Amygdala (tissue), 56 donors: ENCODE measurements around the gene PCDHGA9.
"Not testable (repeated sequence)": the region's sequence is repeated elsewhere in the genome, so short reads cannot be mapped to it uniquely, and the experiment has no call there.

Experiments used
- DNase-seq, 56 donors: peaks; one replicate each; lab custom pipeline; 2025; lab: John Stamatoyannopoulos, UW

Gene PCDHGA9

DNA sequence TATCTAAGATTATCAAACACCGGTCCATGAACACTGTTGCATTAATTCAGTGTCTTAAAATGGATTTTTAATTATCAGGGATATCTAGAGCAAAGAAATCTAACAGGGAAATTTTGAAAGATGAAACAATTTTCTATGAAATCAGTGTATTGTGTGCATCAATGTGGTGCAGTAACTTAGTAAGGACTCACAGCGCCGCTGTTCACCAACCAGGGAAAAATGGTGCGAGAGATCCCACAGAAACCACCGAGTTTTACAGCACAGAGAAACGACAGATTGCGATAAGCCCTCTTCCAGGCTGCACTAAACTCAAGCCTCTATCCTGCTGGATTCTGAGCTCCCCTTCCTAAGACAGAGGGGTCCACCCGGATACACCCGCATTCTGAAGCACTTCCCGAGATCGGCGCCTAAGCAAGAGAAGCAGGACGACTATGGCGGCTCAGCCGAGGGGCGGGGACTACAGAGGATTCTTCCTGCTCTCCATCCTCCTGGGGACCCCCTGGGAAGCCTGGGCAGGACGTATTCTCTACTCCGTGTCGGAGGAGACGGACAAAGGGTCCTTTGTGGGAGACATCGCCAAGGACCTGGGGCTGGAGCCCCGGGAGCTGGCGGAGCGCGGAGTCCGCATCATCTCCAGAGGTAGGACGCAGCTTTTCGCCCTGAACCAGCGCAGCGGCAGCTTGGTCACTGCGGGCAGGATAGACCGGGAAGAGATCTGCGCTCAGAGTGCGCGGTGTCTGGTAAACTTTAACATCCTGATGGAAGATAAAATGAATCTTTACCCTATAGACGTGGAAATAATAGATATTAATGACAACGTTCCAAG, 19.9 kb upstream of the PCDHGA9 start, which contains the start of gene PCDHGA7:
Gene PCDHGA7 (plus strand): TSS at position 274 of the 826 bp plus-strand sequence. CDS start 158 bp downstream, at position 432.
- no peak for DNase-seq

DNA sequence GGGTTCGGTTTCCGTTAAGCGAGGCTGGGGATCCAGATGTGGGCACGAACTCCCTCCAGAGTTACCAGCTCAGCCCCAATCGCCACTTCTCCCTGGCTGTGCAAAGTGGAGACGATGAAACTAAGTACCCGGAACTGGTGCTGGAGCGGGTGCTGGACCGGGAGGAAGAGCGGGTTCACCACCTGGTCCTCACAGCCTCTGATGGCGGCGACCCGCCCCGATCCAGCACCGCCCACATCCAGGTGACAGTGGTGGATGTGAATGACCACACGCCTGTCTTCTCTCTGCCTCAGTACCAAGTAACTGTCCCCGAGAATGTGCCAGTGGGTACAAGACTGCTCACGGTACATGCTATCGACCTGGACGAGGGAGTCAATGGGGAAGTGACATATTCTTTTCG, 19.2 kb upstream of the PCDHGA9 start:
- DNase-seq = no peak

DNA sequence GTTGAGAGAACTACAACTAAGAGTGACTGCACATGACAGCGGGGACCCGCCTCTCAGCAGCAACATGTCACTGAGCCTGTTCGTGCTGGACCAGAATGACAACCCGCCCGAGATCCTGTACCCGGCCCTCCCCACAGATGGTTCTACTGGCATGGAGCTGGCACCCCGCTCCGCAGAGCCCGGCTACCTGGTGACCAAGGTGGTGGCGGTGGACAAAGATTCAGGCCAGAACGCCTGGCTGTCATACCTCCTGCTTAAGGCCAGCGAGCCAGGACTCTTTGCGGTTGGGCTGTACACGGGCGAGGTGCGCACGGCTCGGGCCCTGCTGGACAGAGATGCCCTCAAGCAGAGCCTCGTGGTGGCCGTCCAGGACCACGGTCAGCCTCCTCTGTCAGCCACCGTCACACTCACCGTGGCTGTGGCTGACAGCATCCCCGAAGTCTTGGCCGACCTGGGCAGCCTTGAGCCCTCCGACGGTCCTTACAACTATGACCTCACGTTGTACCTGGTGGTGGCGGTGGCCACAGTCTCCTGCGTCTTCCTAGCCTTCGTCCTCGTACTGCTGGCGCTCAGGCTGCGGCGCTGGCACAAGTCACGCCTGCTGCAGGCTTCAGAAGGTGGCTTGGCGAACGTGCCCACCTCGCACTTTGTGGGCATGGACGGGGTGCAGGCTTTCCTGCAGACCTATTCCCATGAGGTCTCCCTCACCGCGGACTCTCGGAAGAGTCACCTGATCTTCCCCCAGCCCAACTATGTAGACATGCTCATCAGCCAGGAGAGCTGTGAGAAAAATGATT, 17.9 kb upstream of the PCDHGA9 start:
- DNase-seq = no peak

DNA sequence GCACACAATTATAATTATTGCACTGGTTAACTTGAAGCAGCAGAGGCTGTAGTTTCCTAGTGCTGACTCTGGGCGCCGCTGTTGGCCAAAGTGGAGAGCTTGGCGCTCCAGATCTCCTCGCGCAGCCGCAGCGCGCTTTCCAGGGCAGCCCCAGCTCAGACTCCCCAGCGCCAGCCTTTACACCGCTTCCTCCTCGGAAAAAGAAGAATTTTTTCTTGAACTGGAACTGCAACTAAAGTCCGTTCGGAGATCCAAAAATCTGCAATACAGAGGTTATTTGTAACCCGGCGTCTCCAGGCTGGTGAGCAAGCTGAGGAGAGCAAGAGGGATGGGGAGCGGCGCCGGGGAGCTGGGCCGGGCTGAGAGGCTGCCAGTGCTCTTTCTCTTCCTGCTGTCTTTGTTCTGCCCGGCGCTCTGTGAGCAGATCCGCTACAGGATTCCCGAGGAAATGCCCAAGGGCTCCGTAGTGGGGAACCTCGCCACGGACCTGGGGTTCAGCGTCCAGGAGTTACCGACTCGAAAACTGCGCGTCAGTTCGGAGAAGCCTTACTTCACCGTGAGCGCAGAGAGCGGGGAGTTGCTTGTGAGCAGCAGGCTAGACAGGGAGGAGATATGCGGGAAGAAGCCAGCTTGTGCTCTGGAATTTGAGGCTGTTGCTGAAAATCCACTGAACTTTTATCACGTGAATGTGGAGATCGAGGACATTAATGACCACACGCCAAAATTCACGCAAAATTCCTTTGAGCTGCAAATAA, 14.8 kb upstream of the PCDHGA9 start, which contains the start of gene PCDHGB4:
Gene PCDHGB4 (plus strand): TSS at position 142 of the 755 bp plus-strand sequence. CDS start 187 bp downstream, at position 329.
- DNase-seq = not testable (repeated sequence)

DNA sequence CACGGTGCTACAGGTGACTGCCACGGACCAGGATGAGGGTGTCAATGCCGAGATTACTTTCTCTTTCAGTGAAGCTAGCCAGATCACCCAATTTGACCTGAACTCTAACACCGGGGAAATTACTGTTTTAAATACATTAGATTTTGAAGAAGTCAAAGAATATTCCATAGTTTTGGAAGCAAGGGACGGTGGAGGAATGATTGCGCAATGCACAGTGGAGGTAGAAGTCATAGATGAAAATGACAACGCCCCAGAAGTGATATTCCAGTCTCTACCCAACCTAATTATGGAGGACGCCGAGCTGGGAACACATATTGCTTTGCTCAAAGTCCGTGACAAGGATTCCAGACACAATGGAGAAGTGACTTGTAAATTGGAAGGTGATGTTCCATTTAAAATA, 13.9 kb upstream of the PCDHGA9 start:
- DNase-seq = no peak

DNA sequence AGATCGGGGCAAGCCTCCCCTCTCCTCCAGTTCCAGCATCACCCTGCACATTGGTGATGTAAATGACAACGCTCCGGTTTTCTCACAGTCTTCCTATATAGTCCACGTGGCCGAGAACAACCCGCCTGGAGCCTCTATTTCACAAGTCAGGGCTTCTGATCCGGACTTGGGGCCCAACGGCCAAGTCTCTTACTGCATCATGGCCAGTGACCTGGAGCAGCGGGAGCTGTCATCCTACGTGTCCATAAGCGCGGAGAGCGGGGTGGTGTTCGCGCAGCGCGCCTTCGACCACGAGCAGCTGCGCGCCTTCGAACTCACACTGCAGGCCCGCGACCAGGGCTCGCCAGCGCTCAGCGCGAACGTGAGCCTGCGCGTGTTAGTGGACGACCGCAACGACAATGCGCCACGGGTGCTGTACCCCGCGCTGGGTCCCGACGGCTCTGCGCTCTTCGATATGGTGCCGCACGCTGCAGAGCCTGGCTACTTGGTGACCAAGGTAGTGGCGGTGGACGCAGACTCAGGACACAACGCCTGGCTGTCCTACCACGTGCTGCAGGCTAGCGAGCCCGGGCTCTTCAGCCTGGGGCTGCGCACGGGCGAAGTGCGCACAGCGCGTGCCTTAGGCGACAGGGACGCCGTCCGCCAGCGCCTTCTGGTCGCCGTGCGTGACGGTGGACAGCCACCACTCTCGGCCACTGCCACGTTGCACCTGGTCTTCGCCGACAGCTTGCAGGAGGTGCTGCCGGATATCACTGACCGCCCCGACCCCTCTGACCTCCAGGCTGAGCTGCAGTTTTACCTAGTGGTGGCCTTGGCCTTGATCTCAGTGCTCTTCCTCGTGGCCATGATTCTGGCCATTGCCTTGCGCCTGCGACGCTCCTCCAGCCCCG, 13.2 kb upstream of the PCDHGA9 start:
- DNase-seq = peak in 1 of 56 donors; percentile 12

DNA sequence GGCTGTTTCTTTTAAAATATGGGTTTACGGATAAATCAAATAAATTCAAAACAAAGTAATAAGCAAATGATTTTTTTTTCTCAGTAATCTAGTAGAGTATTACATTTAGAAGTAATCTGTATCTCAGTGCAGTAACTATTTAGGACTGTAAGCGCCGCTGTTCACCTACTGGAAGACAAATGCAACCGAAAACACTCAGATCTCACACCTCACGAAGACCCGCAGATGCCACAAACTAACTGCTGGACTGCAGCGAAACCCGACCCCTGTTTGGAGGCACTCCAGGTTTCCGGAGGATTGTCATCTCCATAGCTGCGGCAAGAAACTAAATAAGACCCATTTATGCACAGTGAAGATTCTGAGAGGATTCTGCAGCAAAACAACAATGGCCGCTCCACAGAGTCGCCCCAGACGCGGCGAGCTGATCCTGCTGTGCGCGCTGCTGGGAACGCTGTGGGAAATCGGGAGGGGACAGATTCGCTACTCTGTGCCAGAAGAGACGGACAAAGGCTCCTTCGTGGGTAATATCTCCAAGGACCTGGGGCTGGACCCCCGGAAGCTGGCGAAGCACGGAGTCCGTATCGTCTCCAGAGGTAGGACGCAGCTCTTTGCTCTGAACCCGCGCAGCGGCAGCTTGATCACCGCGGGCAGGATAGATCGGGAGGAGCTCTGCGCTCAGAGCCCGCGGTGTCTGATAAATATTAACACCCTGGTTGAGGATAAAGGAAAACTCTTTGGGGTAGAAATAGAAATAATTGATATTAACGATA, 10.0 kb upstream of the PCDHGA9 start, which contains the start of gene PCDHGA8:
Gene PCDHGA8 (plus strand): TSS at position 205 of the 770 bp plus-strand sequence. CDS start 181 bp downstream, at position 386.
- no peak for DNase-seq

DNA sequence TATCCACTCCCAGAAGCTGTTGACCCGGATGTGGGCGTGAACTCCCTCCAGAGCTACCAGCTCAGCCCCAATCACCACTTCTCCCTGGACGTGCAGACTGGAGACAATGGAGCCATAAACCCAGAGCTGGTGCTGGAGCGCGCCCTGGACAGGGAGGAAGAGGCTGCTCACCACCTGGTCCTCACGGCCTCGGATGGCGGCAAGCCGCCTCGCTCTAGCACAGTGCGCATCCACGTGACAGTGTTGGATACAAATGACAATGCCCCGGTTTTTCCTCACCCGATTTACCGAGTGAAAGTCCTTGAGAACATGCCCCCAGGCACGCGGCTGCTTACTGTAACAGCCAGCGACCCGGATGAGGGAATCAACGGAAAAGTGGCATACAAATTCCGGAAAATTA, 9.3 kb upstream of the PCDHGA9 start:
- DNase-seq = no peak

DNA sequence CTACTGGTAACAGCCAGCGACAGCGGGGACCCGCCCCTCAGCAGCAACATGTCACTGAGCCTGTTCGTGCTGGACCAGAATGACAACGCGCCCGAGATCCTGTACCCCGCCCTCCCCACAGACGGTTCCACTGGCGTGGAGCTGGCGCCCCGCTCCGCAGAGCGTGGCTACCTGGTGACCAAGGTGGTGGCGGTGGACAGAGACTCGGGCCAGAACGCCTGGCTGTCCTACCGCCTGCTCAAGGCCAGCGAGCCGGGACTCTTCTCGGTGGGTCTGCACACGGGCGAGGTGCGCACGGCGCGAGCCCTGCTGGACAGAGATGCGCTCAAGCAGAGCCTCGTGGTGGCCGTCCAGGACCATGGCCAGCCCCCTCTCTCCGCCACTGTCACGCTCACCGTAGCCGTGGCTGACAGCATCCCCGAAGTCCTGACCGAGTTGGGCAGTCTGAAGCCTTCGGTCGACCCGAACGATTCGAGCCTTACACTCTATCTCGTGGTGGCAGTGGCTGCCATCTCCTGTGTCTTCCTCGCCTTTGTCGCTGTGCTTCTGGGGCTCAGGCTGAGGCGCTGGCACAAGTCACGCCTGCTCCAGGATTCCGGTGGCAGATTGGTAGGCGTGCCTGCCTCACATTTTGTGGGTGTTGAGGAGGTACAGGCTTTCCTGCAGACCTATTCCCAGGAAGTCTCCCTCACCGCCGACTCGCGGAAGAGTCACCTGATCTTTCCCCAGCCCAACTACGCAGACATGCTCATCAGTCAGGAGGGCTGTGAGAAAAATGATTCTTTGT, 8.0 kb upstream of the PCDHGA9 start:
- not testable (repeated sequence) for DNase-seq

DNA sequence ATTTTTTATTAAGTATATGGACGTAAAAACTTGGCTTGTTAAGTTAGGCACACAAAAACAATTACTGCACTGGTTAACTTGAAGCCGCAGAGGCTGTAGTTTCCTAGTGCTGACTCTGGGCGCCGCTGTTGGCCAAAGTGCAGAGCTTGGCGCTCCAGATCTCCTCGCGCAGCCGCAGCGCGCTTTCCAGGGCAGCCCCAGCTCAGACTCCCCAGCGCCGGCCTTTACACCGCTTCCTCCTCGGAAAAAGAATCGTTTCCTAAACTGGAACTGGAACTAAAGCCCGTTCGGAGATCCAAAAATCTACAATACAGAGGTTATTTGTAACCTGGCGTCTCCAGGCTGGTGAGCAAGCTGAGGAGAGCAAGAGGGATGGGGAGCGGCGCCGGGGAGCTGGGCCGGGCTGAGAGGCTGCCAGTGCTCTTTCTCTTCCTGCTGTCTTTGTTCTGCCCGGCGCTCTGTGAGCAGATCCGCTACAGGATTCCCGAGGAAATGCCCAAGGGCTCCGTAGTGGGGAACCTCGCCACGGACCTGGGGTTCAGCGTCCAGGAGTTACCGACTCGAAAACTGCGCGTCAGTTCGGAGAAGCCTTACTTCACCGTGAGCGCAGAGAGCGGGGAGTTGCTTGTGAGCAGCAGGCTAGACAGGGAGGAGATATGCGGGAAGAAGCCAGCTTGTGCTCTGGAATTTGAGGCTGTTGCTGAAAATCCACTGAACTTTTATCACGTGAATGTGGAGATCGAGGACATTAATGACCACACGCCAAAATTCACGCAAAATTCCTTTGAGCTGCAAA, 4.6 kb upstream of the PCDHGA9 start, which contains the start of gene PCDHGB5:
Gene PCDHGB5 (plus strand): TSS at position 192 of the 796 bp plus-strand sequence. CDS start 181 bp downstream, at position 373.
- DNase-seq = peak in 1 of 56 donors; percentile 17

DNA sequence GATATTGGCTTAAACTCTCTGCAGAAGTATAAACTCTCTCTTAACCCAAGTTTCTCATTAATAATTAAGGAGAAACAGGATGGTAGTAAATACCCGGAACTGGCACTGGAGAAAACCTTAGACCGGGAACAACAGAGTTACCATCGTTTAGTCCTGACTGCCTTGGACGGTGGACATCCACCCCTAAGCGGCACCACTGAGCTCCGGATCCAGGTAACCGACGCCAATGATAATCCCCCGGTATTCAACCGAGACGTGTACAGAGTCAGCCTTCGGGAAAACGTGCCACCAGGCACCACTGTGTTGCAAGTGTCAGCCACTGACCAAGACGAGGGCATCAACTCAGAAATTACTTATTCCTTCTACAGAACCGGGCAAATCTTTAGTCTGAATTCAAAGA, 4.0 kb upstream of the PCDHGA9 start:
- no peak for DNase-seq

DNA sequence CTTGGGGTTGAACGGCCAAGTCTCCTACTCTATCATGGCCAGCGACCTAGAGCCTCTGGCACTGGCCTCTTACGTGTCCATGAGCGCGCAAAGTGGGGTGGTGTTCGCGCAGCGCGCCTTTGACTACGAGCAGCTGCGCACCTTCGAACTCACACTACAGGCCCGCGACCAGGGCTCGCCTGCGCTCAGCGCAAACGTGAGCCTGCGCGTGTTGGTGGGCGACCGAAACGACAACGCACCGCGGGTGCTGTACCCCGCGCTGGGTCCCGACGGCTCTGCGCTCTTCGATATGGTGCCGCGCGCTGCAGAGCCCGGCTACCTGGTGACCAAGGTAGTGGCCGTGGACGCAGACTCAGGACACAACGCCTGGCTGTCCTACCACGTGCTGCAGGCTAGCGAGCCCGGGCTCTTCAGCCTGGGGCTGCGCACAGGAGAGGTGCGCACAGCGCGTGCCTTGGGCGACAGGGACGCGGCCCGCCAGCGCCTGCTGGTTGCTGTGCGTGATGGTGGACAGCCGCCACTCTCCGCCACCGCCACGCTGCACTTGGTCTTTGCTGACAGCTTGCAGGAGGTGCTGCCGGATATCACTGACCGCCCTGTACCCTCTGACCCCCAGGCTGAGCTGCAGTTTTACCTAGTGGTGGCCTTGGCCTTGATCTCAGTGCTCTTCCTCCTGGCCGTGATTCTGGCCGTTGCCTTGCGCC, 2.9 kb upstream of the PCDHGA9 start:
- DNase-seq = no peak

DNA sequence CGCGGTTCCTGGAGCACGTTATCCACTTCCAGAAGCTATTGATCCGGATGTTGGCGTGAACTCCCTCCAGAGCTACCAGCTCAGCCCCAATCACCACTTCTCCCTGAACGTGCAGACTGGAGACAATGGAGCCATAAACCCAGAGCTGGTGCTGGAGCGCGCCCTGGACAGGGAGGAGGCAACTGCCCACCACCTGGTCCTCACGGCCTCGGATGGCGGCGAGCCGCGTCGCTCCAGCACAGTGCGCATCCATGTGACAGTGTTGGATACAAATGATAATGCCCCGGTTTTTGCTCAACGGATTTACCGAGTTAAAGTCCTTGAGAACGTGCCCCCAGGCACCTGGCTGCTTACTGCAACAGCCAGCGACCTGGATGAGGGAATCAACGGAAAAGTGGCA, 809 bp downstream of the PCDHGA9 start:
- no peak for DNase-seq

DNA sequence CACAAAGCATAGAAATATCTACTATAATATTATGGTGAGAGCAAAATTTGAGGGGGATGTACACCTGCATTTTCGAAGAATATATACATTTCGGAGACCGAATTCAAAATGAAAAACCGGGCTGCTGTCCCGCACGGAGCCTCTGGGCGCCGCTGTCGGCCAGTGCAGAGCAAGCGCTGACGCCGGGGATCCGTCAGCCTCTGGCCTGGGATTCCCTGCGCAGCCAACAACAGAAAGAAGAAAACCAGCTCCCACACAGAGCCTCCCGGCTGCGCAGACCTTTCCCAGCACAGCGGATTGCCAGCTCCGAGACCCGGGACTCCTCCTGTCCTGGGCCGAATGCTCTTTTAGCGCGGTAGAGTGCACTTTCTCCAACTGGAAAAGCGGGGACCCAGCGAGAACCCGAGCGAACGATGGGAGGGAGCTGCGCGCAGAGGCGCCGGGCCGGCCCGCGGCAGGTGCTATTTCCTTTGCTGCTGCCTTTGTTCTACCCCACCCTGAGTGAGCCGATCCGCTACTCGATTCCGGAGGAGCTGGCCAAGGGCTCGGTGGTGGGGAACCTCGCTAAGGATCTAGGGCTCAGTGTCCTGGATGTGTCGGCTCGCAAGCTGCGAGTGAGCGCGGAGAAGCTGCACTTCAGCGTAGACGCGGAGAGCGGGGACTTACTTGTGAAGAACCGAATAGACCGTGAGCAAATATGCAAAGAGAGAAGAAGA, 5.4 kb downstream of the PCDHGA9 start, which contains the start of gene PCDHGB6:
Gene PCDHGB6 (plus strand): TSS at position 232 of the 716 bp plus-strand sequence. CDS start 182 bp downstream, at position 414.
- not testable (repeated sequence) for DNase-seq

DNA sequence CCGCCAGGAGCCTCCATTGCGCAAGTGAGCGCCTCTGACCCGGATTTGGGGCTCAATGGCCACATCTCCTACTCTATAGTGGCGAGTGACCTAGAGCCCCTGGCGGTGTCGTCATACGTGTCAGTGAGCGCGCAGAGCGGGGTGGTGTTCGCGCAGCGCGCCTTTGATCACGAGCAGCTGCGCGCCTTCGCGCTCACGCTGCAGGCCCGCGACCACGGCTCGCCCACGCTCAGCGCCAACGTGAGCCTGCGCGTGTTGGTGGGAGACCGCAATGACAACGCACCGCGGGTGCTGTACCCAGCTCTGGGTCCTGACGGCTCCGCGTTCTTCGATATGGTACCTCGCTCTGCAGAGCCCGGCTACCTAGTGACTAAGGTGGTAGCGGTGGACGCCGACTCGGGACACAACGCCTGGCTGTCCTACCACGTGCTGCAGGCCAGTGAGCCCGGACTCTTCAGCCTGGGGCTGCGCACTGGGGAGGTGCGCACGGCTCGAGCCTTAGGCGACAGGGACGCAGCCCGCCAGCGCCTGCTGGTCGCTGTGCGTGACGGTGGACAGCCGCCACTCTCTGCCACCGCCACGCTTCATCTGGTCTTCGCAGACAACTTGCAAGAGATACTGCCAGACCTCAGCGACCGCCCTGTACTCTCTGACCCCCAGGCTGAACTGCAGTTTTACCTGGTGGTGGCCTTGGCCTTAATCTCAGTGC, 7.2 kb downstream of the PCDHGA9 start:
- no peak for DNase-seq
